Transverse colon (tissue), 3 donors: Measurements from ENCODE around the gene HMGCS2.

Experiments
- POLR2A ChIP-seq: fragments of 450-650 bp; IDR thresholded peaks from one replicate; pipeline ENCODE4 v1.6.1; 2016; ENCODE audit warnings: antibody characterized with exemption, mild to moderate bottlenecking, moderate library complexity
- TF ChIP-seq, protein P1 (sequence below), 5 experiments: fragments of 200-600 bp in 3 of 5; fragments of 450-650 bp in 2 of 5; sonication (generic) in 3 of 5; IDR thresholded peaks; 1 replicate in 2 of 5; 2 replicates in 3 of 5; pipeline ENCODE4 v1.5.1; 2016 to 2017; ENCODE audit warnings: antibody characterized with exemption in 5 of 5, inconsistent platforms in 3 of 5, mild to moderate bottlenecking in 2 of 5, moderate library complexity in 1 of 5

- TF ChIP-seq, protein P1, sequence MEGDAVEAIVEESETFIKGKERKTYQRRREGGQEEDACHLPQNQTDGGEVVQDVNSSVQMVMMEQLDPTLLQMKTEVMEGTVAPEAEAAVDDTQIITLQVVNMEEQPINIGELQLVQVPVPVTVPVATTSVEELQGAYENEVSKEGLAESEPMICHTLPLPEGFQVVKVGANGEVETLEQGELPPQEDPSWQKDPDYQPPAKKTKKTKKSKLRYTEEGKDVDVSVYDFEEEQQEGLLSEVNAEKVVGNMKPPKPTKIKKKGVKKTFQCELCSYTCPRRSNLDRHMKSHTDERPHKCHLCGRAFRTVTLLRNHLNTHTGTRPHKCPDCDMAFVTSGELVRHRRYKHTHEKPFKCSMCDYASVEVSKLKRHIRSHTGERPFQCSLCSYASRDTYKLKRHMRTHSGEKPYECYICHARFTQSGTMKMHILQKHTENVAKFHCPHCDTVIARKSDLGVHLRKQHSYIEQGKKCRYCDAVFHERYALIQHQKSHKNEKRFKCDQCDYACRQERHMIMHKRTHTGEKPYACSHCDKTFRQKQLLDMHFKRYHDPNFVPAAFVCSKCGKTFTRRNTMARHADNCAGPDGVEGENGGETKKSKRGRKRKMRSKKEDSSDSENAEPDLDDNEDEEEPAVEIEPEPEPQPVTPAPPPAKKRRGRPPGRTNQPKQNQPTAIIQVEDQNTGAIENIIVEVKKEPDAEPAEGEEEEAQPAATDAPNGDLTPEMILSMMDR (IDR thresholded peaks at IDR 0.05), result no peak
- no peak for TF ChIP-seq POLR2A
Measured at GRCh38 chr1:119733754-119734153, 35.0 kb downstream of the HMGCS2 start.
